ENCODE measurements around the gene ZNF576. TPM values are rescaled to one million over a fixed set of nuclear protein-coding genes. Genes with fewer than 3 reads are reported as not detected.

ZNF576 gene
- total RNA-seq, result 9.6 and 14.1 TPM in 2 replicates

GRCh38 chr19:43595999-43596841 is at the start of gene ZNF576, which contains the start of gene IRGQ:
Gene ZNF576, plus strand, starts transcription at chr19:43596595. Its CDS starts 514 bp downstream, at chr19:43597109.
Gene IRGQ, minus strand, starts transcription at chr19:43596134. Its CDS starts 796 bp downstream, at chr19:43595338.

GRCh38 chr19:43575156-43575950 is 21.0 kb upstream of the ZNF576 start, which contains the start of the genes PINLYP and XRCC1:
Gene PINLYP, plus strand, starts transcription at chr19:43575801. Its CDS starts 1,391 bp downstream, at chr19:43577192.
Gene XRCC1, minus strand, starts transcription at chr19:43575527. Its CDS starts 69 bp downstream, at chr19:43575458.

GRCh38 chr19:43611788-43612187 is 15.4 kb downstream of the ZNF576 start, which contains the start of gene SRRM5:
Gene SRRM5, plus strand, starts transcription at chr19:43612088. Its CDS starts 34 bp downstream, at chr19:43612122.

GRCh38 chr19:43619262-43620060 is 23.1 kb downstream of the ZNF576 start, which contains the start of gene ZNF428:
Gene ZNF428, minus strand, starts transcription at chr19:43619629. Its CDS starts 5,325 bp downstream, at chr19:43614304.

GRCh38 chr19:43639519-43640423 is 43.4 kb downstream of the ZNF576 start, which contains the start of gene CADM4:
Gene CADM4, minus strand, starts transcription at chr19:43639850. Its CDS starts 60 bp downstream, at chr19:43639790.

Other genes with a start within 250 kb of the ZNF576 start
- 0.29 TPM in 1 of 2 replicates, not detected in the other for gene CD177, start 242.9 kb upstream of the ZNF576 start, total RNA-seq
- gene TEX101, start 181.7 kb upstream of the ZNF576 start, total RNA-seq, result not detected in 2 replicates
- gene LYPD3, start 131.0 kb upstream of the ZNF576 start, total RNA-seq, result 0.18 TPM in 1 of 2 replicates, not detected in the other
- 4.0 and 15.2 TPM in 2 replicates for gene PHLDB3, start 91.8 kb upstream of the ZNF576 start, total RNA-seq
- gene ETHE1, start 69.4 kb upstream of the ZNF576 start, total RNA-seq, result 74.8 and 85.9 TPM in 2 replicates
- gene ZNF575, start 63.4 kb upstream of the ZNF576 start, total RNA-seq, result not detected in 2 replicates
- gene XRCC1, start 21.1 kb upstream of the ZNF576 start, total RNA-seq, result 42.4 and 50.7 TPM in 2 replicates
- 11.3 and 19.6 TPM in 2 replicates for gene PINLYP, start 20.8 kb upstream of the ZNF576 start, total RNA-seq
- 5.2 and 7.4 TPM in 2 replicates for gene IRGQ, start 461 bp upstream of the ZNF576 start, total RNA-seq
- not detected in 2 replicates for gene SRRM5, start 15.5 kb downstream of the ZNF576 start, total RNA-seq
- gene ZNF428, start 23.0 kb downstream of the ZNF576 start, total RNA-seq, result 27.7 and 40.1 TPM in 2 replicates
- 2.6 and 3.5 TPM in 2 replicates for gene CADM4, start 43.3 kb downstream of the ZNF576 start, total RNA-seq
- gene PLAUR, start 73.6 kb downstream of the ZNF576 start, total RNA-seq, result 125 and 126 TPM in 2 replicates
- not detected in 2 replicates for gene IRGC, start 119.5 kb downstream of the ZNF576 start, total RNA-seq
- 10.6 and 12.4 TPM in 2 replicates for gene SMG9, start 158.4 kb downstream of the ZNF576 start, total RNA-seq
- gene KCNN4, start 184.4 kb downstream of the ZNF576 start, total RNA-seq, result 0.89 and 1.7 TPM in 2 replicates
- not detected in 2 replicates for gene LYPD5, start 205.9 kb downstream of the ZNF576 start, total RNA-seq
- gene ZNF283, start 230.7 kb downstream of the ZNF576 start, total RNA-seq, result 0.86 and 10.6 TPM in 2 replicates

Measured in myometrial cell (primary cell).